Fibroblast of the aortic adventitia (primary cell): ENCODE results near the gene DENND4C. TPM values are rescaled to one million over a fixed set of nuclear protein-coding genes. Genes with fewer than 3 reads are reported as not detected.

ENCODE experiments used
- DNase-seq: peaks from one replicate; pipeline ENCODE4 v3.0.0-alpha.2; 2010; ENCODE audit warnings: low read depth
- H3K4me3 ChIP-seq: 2 replicates; pipeline ENCODE4 v1.5.1; 2011; ENCODE audit warnings: low read depth, mild to moderate bottlenecking, control low read depth, low read length, moderate library complexity
- total RNA-seq: library from RNA; depleted of rRNA; stranded (reverse); fragments of >200 nt; gene quantifications from 2 replicates; pipeline ENCODE4 v1.2.3, GENCODE V29; 2012; ENCODE audit warnings: low replicate concordance
- TF ChIP-seq, protein P1 (sequence below): IDR thresholded peaks from 2 replicates; pipeline ENCODE4 v1.5.1; 2011; ENCODE audit warnings: mild to moderate bottlenecking, low read length, control low read depth, inconsistent platforms; ENCODE audit not compliant: insufficient read depth

Gene DENND4C
- total RNA-seq, 1 donor: 67.5 TPM

DNA sequence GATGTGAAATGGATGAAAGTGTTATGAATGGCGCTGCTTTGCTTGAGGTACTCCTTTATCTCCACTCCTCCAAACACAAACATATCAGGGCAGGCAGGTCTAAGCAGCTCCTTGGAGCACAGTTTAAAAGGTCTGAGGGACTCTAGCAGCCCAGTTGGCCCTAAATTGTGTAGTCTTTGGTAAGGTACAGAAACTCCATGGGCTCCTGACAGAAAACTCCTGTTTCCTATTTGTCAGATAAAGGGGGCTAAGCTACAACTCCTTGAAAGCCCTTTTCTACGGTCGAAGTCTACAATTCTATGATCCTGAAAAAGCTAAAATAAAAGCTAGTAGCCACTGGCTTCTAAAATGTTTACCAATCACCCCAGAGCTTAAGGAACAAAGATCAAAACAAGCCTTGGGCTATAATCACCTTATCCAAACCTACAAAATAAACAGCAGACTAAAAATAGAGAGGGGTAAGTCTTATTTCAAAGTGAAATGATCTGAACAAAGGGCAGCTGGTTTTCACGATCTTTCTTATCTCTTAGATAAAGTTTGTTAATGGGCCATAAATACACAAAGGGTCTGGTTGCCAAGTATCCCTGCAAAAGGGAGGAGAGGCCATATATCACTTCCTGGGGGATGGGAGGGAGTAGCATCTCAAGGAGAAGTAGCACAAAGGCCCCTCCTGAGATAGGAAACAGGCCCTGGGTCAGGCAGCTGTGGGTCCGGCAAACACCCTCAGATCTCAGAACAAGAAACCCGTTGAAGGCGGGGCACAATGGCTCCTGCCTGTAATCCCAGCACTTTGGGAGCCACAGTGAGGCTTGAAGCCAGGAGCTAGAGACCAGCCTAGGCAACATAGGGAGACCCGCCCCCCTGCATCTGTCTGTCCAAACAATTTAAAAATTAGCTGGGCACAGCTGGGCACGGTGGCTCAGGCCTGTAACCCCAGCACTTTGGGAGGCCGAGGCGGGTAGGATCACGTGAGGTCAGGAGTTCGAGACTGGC lies 28.3 kb upstream of the DENND4C start:
- H3K4me3 ChIP-seq: no peak overlapping the region
- TF ChIP-seq, protein P1, sequence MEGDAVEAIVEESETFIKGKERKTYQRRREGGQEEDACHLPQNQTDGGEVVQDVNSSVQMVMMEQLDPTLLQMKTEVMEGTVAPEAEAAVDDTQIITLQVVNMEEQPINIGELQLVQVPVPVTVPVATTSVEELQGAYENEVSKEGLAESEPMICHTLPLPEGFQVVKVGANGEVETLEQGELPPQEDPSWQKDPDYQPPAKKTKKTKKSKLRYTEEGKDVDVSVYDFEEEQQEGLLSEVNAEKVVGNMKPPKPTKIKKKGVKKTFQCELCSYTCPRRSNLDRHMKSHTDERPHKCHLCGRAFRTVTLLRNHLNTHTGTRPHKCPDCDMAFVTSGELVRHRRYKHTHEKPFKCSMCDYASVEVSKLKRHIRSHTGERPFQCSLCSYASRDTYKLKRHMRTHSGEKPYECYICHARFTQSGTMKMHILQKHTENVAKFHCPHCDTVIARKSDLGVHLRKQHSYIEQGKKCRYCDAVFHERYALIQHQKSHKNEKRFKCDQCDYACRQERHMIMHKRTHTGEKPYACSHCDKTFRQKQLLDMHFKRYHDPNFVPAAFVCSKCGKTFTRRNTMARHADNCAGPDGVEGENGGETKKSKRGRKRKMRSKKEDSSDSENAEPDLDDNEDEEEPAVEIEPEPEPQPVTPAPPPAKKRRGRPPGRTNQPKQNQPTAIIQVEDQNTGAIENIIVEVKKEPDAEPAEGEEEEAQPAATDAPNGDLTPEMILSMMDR: no peak
- peak; percentile 31 for DNase-seq

DNA sequence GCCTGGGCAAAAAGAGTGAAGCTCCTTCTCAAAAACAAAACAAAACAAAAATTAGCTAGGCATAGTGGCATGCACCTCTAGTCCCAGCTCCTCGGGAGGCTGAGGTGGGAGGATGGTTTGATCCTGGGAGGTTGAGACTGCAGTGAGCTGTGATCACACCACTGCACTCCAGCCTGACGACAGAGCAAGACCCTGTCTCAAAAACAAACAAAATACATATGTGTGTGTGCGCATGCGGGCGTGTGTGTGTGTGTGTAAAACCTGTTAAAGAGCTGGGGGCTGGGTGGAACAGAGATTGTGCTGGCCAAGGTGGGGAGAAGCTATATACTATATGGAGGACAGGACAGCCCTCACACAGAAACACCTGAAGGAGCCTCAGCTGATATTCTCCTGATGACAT lies 27.4 kb upstream of the DENND4C start:
- TF ChIP-seq, protein P1: no peak
- DNase-seq: no peak
- H3K4me3 ChIP-seq: no peak overlapping the region

DNA sequence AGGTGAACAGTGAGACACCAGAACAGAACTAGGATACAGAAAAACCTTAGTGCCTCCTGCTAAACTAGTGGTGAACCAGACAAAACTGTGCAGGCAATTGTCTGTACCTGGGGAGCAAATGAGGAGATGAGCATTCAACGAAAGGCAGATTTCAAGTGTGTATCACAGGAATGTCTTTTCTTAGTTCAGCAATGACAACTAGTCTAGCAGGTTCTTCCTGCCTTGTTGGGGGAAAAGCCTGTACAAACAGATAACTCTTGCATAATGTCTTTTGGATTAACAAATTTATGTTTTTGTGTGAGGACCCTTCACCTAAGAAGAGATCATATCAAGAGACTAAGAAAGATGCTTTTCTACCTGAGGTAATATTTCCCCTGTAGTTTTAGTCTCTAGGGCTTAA lies 21.8 kb upstream of the DENND4C start:
- H3K4me3 ChIP-seq: no peak overlapping the region
- TF ChIP-seq, protein P1: no peak

DNA sequence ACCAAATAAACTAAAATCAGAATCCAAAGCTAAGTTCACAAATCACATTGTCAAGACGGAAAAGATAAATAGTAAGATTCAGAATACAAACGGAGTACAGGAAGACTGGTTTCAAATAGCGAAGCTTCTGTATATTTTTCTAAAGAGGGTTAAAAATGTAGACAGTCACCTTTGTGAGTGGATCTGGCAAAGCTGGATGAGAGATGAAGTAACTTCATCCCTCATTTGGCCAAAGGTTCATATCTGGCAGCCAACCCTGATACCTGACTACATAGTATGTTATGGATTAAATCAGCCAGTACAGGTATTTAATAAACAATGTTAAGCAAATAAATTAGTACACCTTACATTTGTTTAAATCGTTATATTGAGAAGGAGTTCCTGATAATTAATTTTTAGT lies 21.3 kb upstream of the DENND4C start:
- H3K4me3 ChIP-seq: no peak overlapping the region
- DNase-seq: no peak
- TF ChIP-seq, protein P1: no peak

More for the DNA sequence above, 21.8 kb upstream of the DENND4C start:
- no peak for DNase-seq

DNA sequence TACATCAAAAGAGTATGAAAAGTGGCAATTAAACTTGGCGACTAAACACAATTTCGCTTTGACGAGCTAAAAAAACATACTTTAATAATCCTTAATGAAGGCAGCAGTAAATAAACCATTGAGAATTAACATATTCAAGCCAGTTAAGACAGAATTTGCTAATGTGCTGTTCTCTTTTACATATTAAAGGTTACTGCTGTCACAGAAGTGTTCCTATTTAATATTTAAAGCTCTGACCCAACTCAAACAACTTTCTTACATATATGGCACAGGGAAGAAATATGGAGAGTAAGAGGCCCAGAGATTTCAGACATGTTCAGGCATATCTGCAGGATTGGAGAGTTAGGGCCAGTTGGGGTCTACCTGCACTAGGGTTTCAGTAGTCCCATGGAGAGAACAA lies 16.7 kb upstream of the DENND4C start:
- DNase-seq: no peak
- no peak overlapping the region for H3K4me3 ChIP-seq
- TF ChIP-seq, protein P1: no peak

DNA sequence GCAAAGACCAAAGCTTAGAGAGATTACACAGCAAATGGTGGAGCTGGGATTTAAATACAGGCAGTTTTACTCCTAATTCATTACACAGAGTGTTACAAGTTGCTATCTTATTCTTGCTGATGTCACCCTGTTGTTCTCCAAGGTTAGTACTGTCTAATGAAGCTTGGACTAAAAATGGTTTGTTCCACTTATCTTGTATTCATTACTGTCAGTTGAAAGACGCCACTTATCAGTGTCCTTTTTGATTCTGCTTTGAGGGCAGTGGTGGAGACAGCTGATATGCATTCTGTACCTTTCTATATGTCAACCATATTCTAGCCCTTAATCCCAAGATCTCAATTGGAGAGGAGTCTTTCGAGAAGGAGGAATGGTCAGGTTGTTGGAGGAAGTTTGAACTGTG lies 14.0 kb upstream of the DENND4C start:
- no peak for DNase-seq
- TF ChIP-seq, protein P1: no peak

DNA sequence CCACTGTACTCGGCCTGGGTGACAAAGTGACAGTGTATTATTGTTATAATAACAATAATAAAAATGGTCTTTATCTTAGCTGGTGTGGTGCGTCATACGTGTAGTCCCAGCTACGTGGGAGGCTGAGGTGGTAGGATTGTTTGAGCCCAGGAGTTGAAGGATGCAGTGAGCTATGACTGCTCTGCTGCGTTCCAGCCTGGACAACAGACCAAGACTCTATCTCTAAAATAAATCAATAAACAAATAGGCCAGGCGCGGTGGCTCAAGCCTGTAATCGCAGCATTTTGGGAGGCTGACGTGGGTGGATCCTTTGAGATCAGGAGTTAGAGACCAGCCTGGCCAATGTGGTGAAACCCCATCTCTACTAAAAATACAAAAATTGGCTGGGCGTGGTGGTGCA lies 9.2 kb upstream of the DENND4C start:
- DNase-seq: no peak
- no peak overlapping the region for H3K4me3 ChIP-seq
- TF ChIP-seq, protein P1: no peak

More for the DNA sequence above, 14.0 kb upstream of the DENND4C start:
- no peak overlapping the region for H3K4me3 ChIP-seq
